OCI-LY7 (cell line): ENCODE results near the gene TAB3. TPM values are rescaled to one million over a fixed set of nuclear protein-coding genes. Genes with fewer than 3 reads are reported as not detected.

Experiments
- BruUV-seq: library from RNA; stranded (reverse); fragments of 400-500 nt; replicated peaks from 2 replicates; lab custom pipeline; 2021; lab: Mats Ljungman, UMichigan
- CTCF ChIA-PET: fragments of 300-600 bp; sonication (Branson Sonifier 250); formaldehyde crosslinking; loops from one replicate; lab custom pipeline; 2022; ENCODE audit warnings: antibody characterized with exemption; ENCODE audit not compliant: unreplicated experiment; lab: Charles Lee
- POLR2A ChIA-PET: fragments of 300-600 bp; sonication (Branson Sonifier 250); formaldehyde crosslinking; loops from one replicate; lab custom pipeline; 2022; ENCODE audit warnings: antibody characterized with exemption; lab: Charles Lee
- DNase-seq: peaks from one replicate; pipeline ENCODE4 v3.0.0-alpha.2; 2015; ENCODE audit warnings: low spot score
- H2AFZ ChIP-seq: fragments of 200-600 bp; sonication (generic), shearing (Covaris generic); 2 replicates; pipeline ENCODE4 v1.6.1; 2014; ENCODE audit warnings: mild to moderate bottlenecking, antibody characterized with exemption, low read length, moderate library complexity
- H3K27ac ChIP-seq: fragments of 200-600 bp; sonication (generic); 2 replicates; pipeline ENCODE4 v1.5.1; 2014; ENCODE audit warnings: mixed run types, low read depth, mild to moderate bottlenecking, moderate library complexity, low read length, inconsistent platforms; ENCODE audit not compliant: poor library complexity, severe bottlenecking
- H3K36me3 ChIP-seq: fragments of 200-600 bp; sonication (generic); 2 replicates; pipeline ENCODE4 v1.6.1; 2014; ENCODE audit warnings: mild to moderate bottlenecking, antibody characterized with exemption, low read length, moderate library complexity, mixed read lengths; ENCODE audit not compliant: insufficient read depth
- H3K4me1 ChIP-seq: fragments of 200-600 bp; sonication (generic); 2 replicates; pipeline ENCODE4 v1.5.1; 2014; ENCODE audit warnings: mild to moderate bottlenecking, low read length; ENCODE audit not compliant: insufficient read depth, poor library complexity, severe bottlenecking
- H3K4me2 ChIP-seq: fragments of 200-600 bp; sonication (generic); 2 replicates; pipeline ENCODE4 v1.6.1; 2014; ENCODE audit warnings: mild to moderate bottlenecking, low read length
- H3K4me3 ChIP-seq: fragments of 200-600 bp; sonication (generic); 2 replicates; pipeline ENCODE4 v1.5.1; 2014; ENCODE audit warnings: mild to moderate bottlenecking, low read depth, low read length; ENCODE audit not compliant: poor library complexity, severe bottlenecking
- H3K79me2 ChIP-seq: fragments of 200-600 bp; sonication (generic); 2 replicates; pipeline ENCODE4 v1.6.1; 2016; ENCODE audit warnings: low read depth, mild to moderate bottlenecking, low read length, moderate library complexity, mixed read lengths; ENCODE audit not compliant: insufficient read depth
- H3K9me2 ChIP-seq: fragments of 200-600 bp; sonication (generic); 2 replicates; pipeline ENCODE4 v1.6.1; 2016; ENCODE audit warnings: mild to moderate bottlenecking, low read length, mixed read lengths; ENCODE audit not compliant: insufficient read depth
- H3K9me3 ChIP-seq: fragments of 200-600 bp; sonication (generic); 2 replicates; pipeline ENCODE4 v1.6.1; 2014; ENCODE audit warnings: mild to moderate bottlenecking, mixed run types, low read length, mixed read lengths
- H4K20me1 ChIP-seq: fragments of 200-600 bp; sonication (generic); 2 replicates; pipeline ENCODE4 v1.6.1; 2014; ENCODE audit warnings: mild to moderate bottlenecking, antibody characterized with exemption, low read length, moderate library complexity, mixed read lengths; ENCODE audit not compliant: insufficient read depth
- CTCF ChIP-seq: fragments of 200-600 bp; sonication (generic); conservative IDR thresholded peaks from 2 replicates; pipeline ENCODE4 v1.5.1; 2014; ENCODE audit warnings: mild to moderate bottlenecking, antibody characterized with exemption, low read length, moderate library complexity, mixed read lengths
- EZH2phosphoT487 ChIP-seq: fragments of 200-600 bp; sonication (generic); IDR thresholded peaks from 2 replicates; pipeline ENCODE4 v1.6.1; 2018; ENCODE audit warnings: low read depth, borderline replicate concordance, mild to moderate bottlenecking, mixed run types, antibody characterized with exemption, low read length, moderate library complexity, mixed read lengths
- intact Hi-C: fragments of 100-400 bp; cut with micrococcal nuclease; formaldehyde crosslinking; loops from one replicate; pipeline ENCODE4 v1.10.0; 2022; ENCODE audit not compliant: unreplicated experiment
- total RNA-seq, 2 experiments: library from RNA; depleted of rRNA in 1 of 2; stranded (reverse); fragments of >200 nt in 1 of 2; shearing (Covaris generic) in 1 of 2; gene quantifications; 2 replicates each; pipeline ENCODE4 v1.2.3, GENCODE V29; 2014 to 2022

The TAB3 gene
- total RNA-seq, 2 experiments from 2014 or later, result 13.8 to 14.6 TPM

GRCh38 chrX:30887721-30888120 is 1.3 kb downstream of the TAB3 start:
- Histone ChIP-seq H3K4me3 (peak overlapping the region; percentile 95), H3K4me2 (peak overlapping the region; percentile 91), H3K9me3 (no peaks in the 10 kb centered on the region), H3K27ac (no peak overlapping the region), H3K4me1 (peaks cover 11% of the 10 kb centered on the region), H3K79me2 (peaks cover 9% of the 10 kb centered on the region; the same call in 1 of the 2 replicates), H2AFZ (no peak overlapping the region), H3K36me3 (no peaks in the 10 kb centered on the region), H4K20me1 (no peaks in the 10 kb centered on the region), H3K9me2 (no peaks in the 10 kb centered on the region)
- TF ChIP-seq EZH2phosphoT487 (no peak), CTCF (no peak)
- BruUV-seq, result TSS peak; percentile 59
- ChIA-PET CTCF (no interaction called here), POLR2A (interaction anchor here (0.6 to 1.4 kb wide), 4 partner anchors 10 to 668 kb away, joined by 3 to 4 read pairs (median 4); no protein-coding TSS in a partner anchor)
- DNase-seq, result no peak
- intact Hi-C loops, result loop anchor here (5.0 kb wide), 3 partner anchors 65 to 235 kb away; partner anchors contain the start of gene GK

- DNase-seq, result no peak
- H3K27ac ChIP-seq, result no peak overlapping the region
- ChIA-PET POLR2A (interaction anchor here (0.6 to 1.4 kb wide), 4 partner anchors 10 to 669 kb away, joined by 3 to 4 read pairs (median 4); no protein-coding TSS in a partner anchor), CTCF (no interaction called here)
- intact Hi-C loops, result loop anchor here (5.0 kb wide), 3 partner anchors 65 to 235 kb away; partner anchors contain the start of gene GK
- no peak for TF ChIP-seq CTCF
- H3K9me3 ChIP-seq, result no peaks in the 10 kb centered on the region
- H3K4me1 ChIP-seq, result peaks cover 11% of the 10 kb centered on the region
- BruUV-seq, result no TSS peak
- H2AFZ ChIP-seq, result no peak overlapping the region
- H3K4me2 ChIP-seq, result peak overlapping the region; percentile 91; the same call in 1 of the 2 replicates
- no peaks in the 10 kb centered on the region for H4K20me1 ChIP-seq
- no peaks in the 10 kb centered on the region for H3K9me2 ChIP-seq
- H3K4me3 ChIP-seq, result peak overlapping the region; percentile 95
- no peaks in the 10 kb centered on the region for H3K36me3 ChIP-seq
- peaks cover 9% of the 10 kb centered on the region; the same call in 1 of the 2 replicates for H3K79me2 ChIP-seq
Measured at GRCh38 chrX:30887288-30887687, 1.8 kb downstream of the TAB3 start.

GRCh38 chrX:30885136-30885535 is 3.9 kb downstream of the TAB3 start:
- no peak overlapping the region for H3K4me2 ChIP-seq
- intact Hi-C loops, result loop anchor here (5.0 kb wide), 3 partner anchors 63 to 233 kb away; partner anchors contain the start of gene GK
- H3K9me2 ChIP-seq, result no peaks in the 10 kb centered on the region

More at GRCh38 chrX:30885136-30885535, 3.9 kb downstream of the TAB3 start:
- no peaks in the 10 kb centered on the region for H3K9me3 ChIP-seq
- BruUV-seq, result no TSS peak
- H3K27ac ChIP-seq, result no peak overlapping the region
- no peak overlapping the region for H3K4me3 ChIP-seq
- no peak overlapping the region for H2AFZ ChIP-seq
- DNase-seq, result no peak
- no peaks in the 10 kb centered on the region for H4K20me1 ChIP-seq
- no peak for TF ChIP-seq EZH2phosphoT487
- no peak for TF ChIP-seq CTCF
- H3K36me3 ChIP-seq, result no peaks in the 10 kb centered on the region
- POLR2A ChIA-PET, result interaction anchor here (0.5 kb wide), 1 partner anchor 25 kb away, joined by 3 read pairs; no protein-coding TSS in a partner anchor
- CTCF ChIA-PET, result no interaction called here
- H3K4me1 ChIP-seq, result peaks cover 11% of the 10 kb centered on the region
- peaks cover 9% of the 10 kb centered on the region; the same call in 1 of the 2 replicates for H3K79me2 ChIP-seq
